ENCODE measurements around the gene NTM.

Gene NTM

GRCh38 chr11:131385763-131386390 lies 15.5 kb downstream of the NTM start:
- TF ChIP-seq CTCF (IDR thresholded peaks at IDR 0.05; ENCODE audit: low read depth, low read length) (no peak), EZH2phosphoT487 (IDR thresholded peaks at IDR 0.05; ENCODE audit: low read depth) (no peak)
- no peaks in the 10 kb centered on the region for H3K36me3 ChIP-seq (replicated peaks; ENCODE audit: low read depth, low read length)
- H3K27me3 ChIP-seq (ENCODE audit: low read depth, low read length), result peaks cover 56% of the 10 kb centered on the region
- no peak overlapping the region for H3K4me2 ChIP-seq (ENCODE audit: low read length)
- H2AFZ ChIP-seq (ENCODE audit: low read depth, low read length), result no peak overlapping the region
- H3K4me1 ChIP-seq (ENCODE audit: low read length), result no peaks in the 10 kb centered on the region
- H3K9ac ChIP-seq (ENCODE audit: low read length), result no peak overlapping the region
- no peak overlapping the region for H3K27ac ChIP-seq (ENCODE audit: low read length)
- no peaks in the 10 kb centered on the region for H3K79me2 ChIP-seq (ENCODE audit: low read length)
- no peak overlapping the region for H3K4me3 ChIP-seq (ENCODE audit: low read length)
- no peaks in the 10 kb centered on the region for H4K20me1 ChIP-seq (ENCODE audit: insufficient read depth, low read length)
- no peaks in the 10 kb centered on the region for H3K9me3 ChIP-seq (ENCODE audit: insufficient read depth, low read length)

DNA sequence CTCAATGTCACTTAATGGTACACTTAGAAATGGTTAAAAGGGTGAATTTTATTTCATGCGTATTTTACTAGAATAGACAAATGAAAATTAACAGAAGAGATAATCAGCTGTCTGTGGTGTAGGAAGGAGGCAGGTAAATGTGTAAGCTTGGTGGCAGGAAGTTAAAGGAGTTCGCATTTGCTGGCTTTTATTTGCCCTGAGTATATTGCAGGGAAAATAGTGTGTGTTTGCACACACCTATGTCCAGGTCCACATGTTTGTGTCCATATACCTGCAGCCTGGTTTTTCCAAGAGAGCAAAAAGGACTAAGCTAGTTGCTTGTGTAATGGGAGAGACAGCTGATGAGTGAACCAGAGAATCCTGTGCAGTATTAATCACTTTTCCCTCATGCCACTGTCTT lies 16.0 kb downstream of the NTM start:
- Histone ChIP-seq H2AFZ (ENCODE audit: low read depth, low read length) (no peak overlapping the region), H3K9ac (ENCODE audit: low read length) (no peak overlapping the region), H3K27me3 (ENCODE audit: low read depth, low read length) (peaks cover 51% of the 10 kb centered on the region), H3K4me3 (ENCODE audit: low read length) (no peak overlapping the region), H3K79me2 (ENCODE audit: low read length) (no peaks in the 10 kb centered on the region), H3K4me1 (ENCODE audit: low read length) (no peaks in the 10 kb centered on the region), H3K9me3 (ENCODE audit: insufficient read depth, low read length) (no peaks in the 10 kb centered on the region), H3K27ac (ENCODE audit: low read length) (no peak overlapping the region), H3K36me3 (replicated peaks; ENCODE audit: low read depth, low read length) (no peaks in the 10 kb centered on the region), H4K20me1 (ENCODE audit: insufficient read depth, low read length) (no peaks in the 10 kb centered on the region), H3K4me2 (ENCODE audit: low read length) (no peak overlapping the region)
- no peak for TF ChIP-seq EZH2phosphoT487 (IDR thresholded peaks at IDR 0.05; ENCODE audit: low read depth)
- TF ChIP-seq CTCF (IDR thresholded peaks at IDR 0.05; ENCODE audit: low read depth, low read length), result no peak

- H4K20me1 ChIP-seq (ENCODE audit: insufficient read depth, low read length), result no peaks in the 10 kb centered on the region
- TF ChIP-seq CTCF (IDR thresholded peaks at IDR 0.05; ENCODE audit: low read depth, low read length), result no peak
- no peak for TF ChIP-seq EZH2phosphoT487 (IDR thresholded peaks at IDR 0.05; ENCODE audit: low read depth)
- no peak overlapping the region for H3K4me2 ChIP-seq (ENCODE audit: low read length)
- no peaks in the 10 kb centered on the region for H3K36me3 ChIP-seq (replicated peaks; ENCODE audit: low read depth, low read length)
- H3K9me3 ChIP-seq (ENCODE audit: insufficient read depth, low read length), result no peaks in the 10 kb centered on the region
- H3K27ac ChIP-seq (ENCODE audit: low read length), result no peak overlapping the region
- no peak overlapping the region for H3K4me3 ChIP-seq (ENCODE audit: low read length)
- H3K9ac ChIP-seq (ENCODE audit: low read length), result no peak overlapping the region
- H3K4me1 ChIP-seq (ENCODE audit: low read length), result no peaks in the 10 kb centered on the region
- peaks cover 35% of the 10 kb centered on the region for H3K27me3 ChIP-seq (ENCODE audit: low read depth, low read length)
- no peak overlapping the region for H2AFZ ChIP-seq (ENCODE audit: low read depth, low read length)
- H3K79me2 ChIP-seq (ENCODE audit: low read length), result no peaks in the 10 kb centered on the region
These were observed 17.6 kb downstream of the NTM start for GRCh38 chr11:131388030-131388429.

- no peaks in the 10 kb centered on the region for H3K4me1 ChIP-seq (ENCODE audit: low read length)
- TF ChIP-seq CTCF (IDR thresholded peaks at IDR 0.05; ENCODE audit: low read depth, low read length), result no peak
- TF ChIP-seq EZH2phosphoT487 (IDR thresholded peaks at IDR 0.05; ENCODE audit: low read depth), result no peak
- no peak overlapping the region for H3K4me2 ChIP-seq (ENCODE audit: low read length)
- H2AFZ ChIP-seq (ENCODE audit: low read depth, low read length), result no peak overlapping the region
- H3K79me2 ChIP-seq (ENCODE audit: low read length), result no peaks in the 10 kb centered on the region
- H4K20me1 ChIP-seq (ENCODE audit: insufficient read depth, low read length), result no peaks in the 10 kb centered on the region
- H3K27ac ChIP-seq (ENCODE audit: low read length), result no peak overlapping the region
- no peak overlapping the region for H3K9ac ChIP-seq (ENCODE audit: low read length)
- no peaks in the 10 kb centered on the region for H3K9me3 ChIP-seq (ENCODE audit: insufficient read depth, low read length)
- H3K27me3 ChIP-seq (ENCODE audit: low read depth, low read length), result peaks cover 34% of the 10 kb centered on the region
- no peak overlapping the region for H3K4me3 ChIP-seq (ENCODE audit: low read length)
- no peaks in the 10 kb centered on the region for H3K36me3 ChIP-seq (replicated peaks; ENCODE audit: low read depth, low read length)
These were observed 19.2 kb downstream of the NTM start for GRCh38 chr11:131389582-131389981.

Data from OCI-LY3 (cell line).